HepG2 (cell line): Measurements from ENCODE around the gene ZFP37. TPM values are rescaled to one million over a fixed set of nuclear protein-coding genes. Genes with fewer than 3 reads are reported as not detected.

Experiments used
- FOXA1 ChIP-seq, 2 experiments: fragments of 450-650 bp in 1 of 2; sonication (generic) in 1 of 2; formaldehyde crosslinking in 1 of 2; IDR thresholded peaks; 2 replicates each; pipeline versions ENCODE4 v1.4.0 to v1.6.1; 2016 to 2020; ENCODE audit warnings: missing genetic modification reagents in 1 of 2
- FOXK1 ChIP-seq: sonication (generic); formaldehyde crosslinking; IDR thresholded peaks from 2 replicates; pipeline ENCODE4 v1.4.0; 2020; ENCODE audit warnings: low read depth, missing genetic modification reagents, borderline replicate concordance
- RAD51 ChIP-seq: fragments of 450-650 bp; IDR thresholded peaks from 2 replicates; pipeline ENCODE4 v1.6.1; 2016; ENCODE audit warnings: borderline replicate concordance
- RBFOX2 ChIP-seq: fragments of 200-400 bp; formaldehyde crosslinking; IDR thresholded peaks from 2 replicates; pipeline ENCODE4 v1.6.1; 2017; ENCODE audit warnings: low read depth, mild to moderate bottlenecking, low read length
- SIN3A ChIP-seq: IDR thresholded peaks from 2 replicates; pipeline ENCODE4 v1.6.1; 2011; ENCODE audit warnings: low read depth, mild to moderate bottlenecking, control low read depth, low read length, borderline replicate concordance
- SIX1 ChIP-seq: sonication (generic); formaldehyde crosslinking; IDR thresholded peaks from 2 replicates; pipeline ENCODE4 v1.4.0; 2020; ENCODE audit warnings: missing genetic modification reagents, borderline replicate concordance
- SPEN ChIP-seq: sonication (generic); formaldehyde crosslinking; IDR thresholded peaks from 2 replicates; pipeline ENCODE4 v1.5.1; 2020; ENCODE audit warnings: low read depth, mild to moderate bottlenecking, missing genetic modification reagents
- ZNF3 ChIP-seq: IDR thresholded peaks from 2 replicates; pipeline ENCODE4 v1.7.0; 2017; ENCODE audit warnings: inconsistent platforms
- ZNF430 ChIP-seq: sonication (generic); formaldehyde crosslinking; IDR thresholded peaks from 2 replicates; pipeline ENCODE4 v1.9.0; 2021; ENCODE audit warnings: mild to moderate bottlenecking, missing genetic modification reagents
- ZNF598 ChIP-seq: sonication (generic); formaldehyde crosslinking; IDR thresholded peaks from 2 replicates; pipeline ENCODE4 v1.5.1; 2020; ENCODE audit warnings: mild to moderate bottlenecking, missing genetic modification reagents, borderline replicate concordance
- ZSCAN25 ChIP-seq: sonication (generic); formaldehyde crosslinking; IDR thresholded peaks from 2 replicates; pipeline ENCODE4 v1.8.0; 2022; ENCODE audit warnings: mild to moderate bottlenecking, missing genetic modification reagents
- polyA plus RNA-seq, 8 experiments: library from polyadenylated mRNA; depleted of rRNA in 3 of 8; stranded (reverse) in 7 of 8; unstranded in 1 of 8; fragments of >200 nt; fragmentation: Illumina TruSeq in 4 of 8; extraction: Trizol in 4 of 8; gene quantifications; 2 replicates each; pipeline versions ENCODE4 v1.2.1 to v1.2.3, GENCODE V29; 2011 to 2016; ENCODE audit warnings: low read depth in 4 of 8, missing spikeins in 1 of 8, mixed read lengths in 1 of 8; ENCODE audit not compliant: insufficient read depth in 1 of 8
- total RNA-seq, 5 experiments: library from RNA; depleted of rRNA; stranded (reverse); fragments of >200 nt; fragmentation: Illumina TruSeq; extraction: Trizol; gene quantifications; 2 replicates each; pipeline ENCODE4 v1.2.3, GENCODE V29; 2016; ENCODE audit warnings: low read depth in 1 of 5
- TF ChIP-seq, protein P1 (sequence below), 2 experiments: fragments of 450-650 bp in 1 of 2; sonication (generic) in 1 of 2; formaldehyde crosslinking in 1 of 2; IDR thresholded peaks; 2 replicates each; pipeline versions ENCODE4 v1.6.1 to v1.8.0; 2016 to 2022; ENCODE audit warnings: antibody characterized with exemption in 1 of 2, mild to moderate bottlenecking in 1 of 2, missing genetic modification reagents in 1 of 2
- TF ChIP-seq, protein P2 (sequence below): sonication (generic); formaldehyde crosslinking; IDR thresholded peaks from 2 replicates; pipeline ENCODE4 v1.5.0; 2020; ENCODE audit warnings: mild to moderate bottlenecking, missing genetic modification reagents
- TF ChIP-seq, protein P3 (sequence below): sonication (generic); formaldehyde crosslinking; IDR thresholded peaks from 2 replicates; pipeline ENCODE4 v1.8.1; 2023; ENCODE audit warnings: mild to moderate bottlenecking, inconsistent platforms, moderate library complexity, missing genetic modification reagents, borderline replicate concordance
- TF ChIP-seq, protein P4 (sequence below): sonication (generic); formaldehyde crosslinking; IDR thresholded peaks from 2 replicates; pipeline ENCODE4 v1.4.0; 2020; ENCODE audit warnings: low read depth, mild to moderate bottlenecking, missing genetic modification reagents

ZFP37 gene
- total and polyA plus RNA-seq, 2 of the 13 experiments (the other 11 are each of a cell fraction or from before 2014, with no cell fraction given) = 1.1 to 3.7 TPM

DNA sequence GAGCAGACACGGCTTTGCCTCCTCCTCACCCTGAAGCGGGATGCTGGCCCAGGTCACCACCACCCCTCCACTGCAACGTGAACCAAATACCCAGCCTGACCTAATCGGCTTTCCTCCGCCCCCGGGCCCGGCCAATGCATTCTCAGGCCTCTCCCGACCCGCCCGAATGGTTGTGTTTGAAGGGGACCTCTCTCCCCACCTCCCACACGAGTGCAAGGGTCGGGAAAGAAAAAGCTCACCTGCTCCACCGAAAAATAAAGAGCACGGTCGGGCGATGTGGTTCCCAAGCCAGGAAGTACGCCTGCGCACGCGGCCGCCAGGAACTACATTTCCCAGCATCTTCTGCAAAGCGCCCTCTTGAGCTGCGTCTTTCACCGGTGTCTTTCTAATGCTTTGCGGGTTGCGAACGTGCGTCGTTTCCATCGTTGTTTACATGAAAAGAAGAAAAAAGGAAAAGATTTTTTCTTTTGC, 44.6 kb downstream of the ZFP37 start, which contains the start of gene ZNF883 (continued):
- TF ChIP-seq, protein P1, sequence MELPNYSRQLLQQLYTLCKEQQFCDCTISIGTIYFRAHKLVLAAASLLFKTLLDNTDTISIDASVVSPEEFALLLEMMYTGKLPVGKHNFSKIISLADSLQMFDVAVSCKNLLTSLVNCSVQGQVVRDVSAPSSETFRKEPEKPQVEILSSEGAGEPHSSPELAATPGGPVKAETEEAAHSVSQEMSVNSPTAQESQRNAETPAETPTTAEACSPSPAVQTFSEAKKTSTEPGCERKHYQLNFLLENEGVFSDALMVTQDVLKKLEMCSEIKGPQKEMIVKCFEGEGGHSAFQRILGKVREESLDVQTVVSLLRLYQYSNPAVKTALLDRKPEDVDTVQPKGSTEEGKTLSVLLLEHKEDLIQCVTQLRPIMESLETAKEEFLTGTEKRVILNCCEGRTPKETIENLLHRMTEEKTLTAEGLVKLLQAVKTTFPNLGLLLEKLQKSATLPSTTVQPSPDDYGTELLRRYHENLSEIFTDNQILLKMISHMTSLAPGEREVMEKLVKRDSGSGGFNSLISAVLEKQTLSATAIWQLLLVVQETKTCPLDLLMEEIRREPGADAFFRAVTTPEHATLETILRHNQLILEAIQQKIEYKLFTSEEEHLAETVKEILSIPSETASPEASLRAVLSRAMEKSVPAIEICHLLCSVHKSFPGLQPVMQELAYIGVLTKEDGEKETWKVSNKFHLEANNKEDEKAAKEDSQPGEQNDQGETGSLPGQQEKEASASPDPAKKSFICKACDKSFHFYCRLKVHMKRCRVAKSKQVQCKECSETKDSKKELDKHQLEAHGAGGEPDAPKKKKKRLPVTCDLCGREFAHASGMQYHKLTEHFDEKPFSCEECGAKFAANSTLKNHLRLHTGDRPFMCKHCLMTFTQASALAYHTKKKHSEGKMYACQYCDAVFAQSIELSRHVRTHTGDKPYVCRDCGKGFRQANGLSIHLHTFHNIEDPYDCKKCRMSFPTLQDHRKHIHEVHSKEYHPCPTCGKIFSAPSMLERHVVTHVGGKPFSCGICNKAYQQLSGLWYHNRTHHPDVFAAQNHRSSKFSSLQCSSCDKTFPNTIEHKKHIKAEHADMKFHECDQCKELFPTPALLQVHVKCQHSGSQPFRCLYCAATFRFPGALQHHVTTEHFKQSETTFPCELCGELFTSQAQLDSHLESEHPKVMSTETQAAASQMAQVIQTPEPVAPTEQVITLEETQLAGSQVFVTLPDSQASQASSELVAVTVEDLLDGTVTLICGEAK (IDR thresholded peaks at IDR 0.05) = no peak
- TF ChIP-seq, protein P1 (CRISPR knock-in tag; IDR thresholded peaks at IDR 0.05) = peak; percentile 53; the same call in 1 of the 2 replicates
- no peak for TF ChIP-seq ZSCAN25 (CRISPR knock-in tag)
- TF ChIP-seq, protein P2, sequence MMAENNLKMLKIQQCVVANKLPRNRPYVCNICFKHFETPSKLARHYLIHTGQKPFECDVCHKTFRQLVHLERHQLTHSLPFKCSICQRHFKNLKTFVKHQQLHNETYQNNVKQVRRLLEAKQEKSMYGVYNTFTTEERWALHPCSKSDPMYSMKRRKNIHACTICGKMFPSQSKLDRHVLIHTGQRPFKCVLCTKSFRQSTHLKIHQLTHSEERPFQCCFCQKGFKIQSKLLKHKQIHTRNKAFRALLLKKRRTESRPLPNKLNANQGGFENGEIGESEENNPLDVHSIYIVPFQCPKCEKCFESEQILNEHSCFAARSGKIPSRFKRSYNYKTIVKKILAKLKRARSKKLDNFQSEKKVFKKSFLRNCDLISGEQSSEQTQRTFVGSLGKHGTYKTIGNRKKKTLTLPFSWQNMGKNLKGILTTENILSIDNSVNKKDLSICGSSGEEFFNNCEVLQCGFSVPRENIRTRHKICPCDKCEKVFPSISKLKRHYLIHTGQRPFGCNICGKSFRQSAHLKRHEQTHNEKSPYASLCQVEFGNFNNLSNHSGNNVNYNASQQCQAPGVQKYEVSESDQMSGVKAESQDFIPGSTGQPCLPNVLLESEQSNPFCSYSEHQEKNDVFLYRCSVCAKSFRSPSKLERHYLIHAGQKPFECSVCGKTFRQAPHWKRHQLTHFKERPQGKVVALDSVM (CRISPR knock-in tag) = no peak
- TF ChIP-seq FOXK1 (CRISPR knock-in tag) = peak; percentile 40; the same call in 1 of the 2 replicates
- TF ChIP-seq FOXA1 (IDR thresholded peaks at IDR 0.05) = no peak
- peak; percentile 35; the same call in 1 of the 2 replicates for TF ChIP-seq FOXA1 (CRISPR knock-in tag; IDR thresholded peaks at IDR 0.05)
- TF ChIP-seq ZNF3 (CRISPR knock-in tag) = no peak
- TF ChIP-seq, protein P3, sequence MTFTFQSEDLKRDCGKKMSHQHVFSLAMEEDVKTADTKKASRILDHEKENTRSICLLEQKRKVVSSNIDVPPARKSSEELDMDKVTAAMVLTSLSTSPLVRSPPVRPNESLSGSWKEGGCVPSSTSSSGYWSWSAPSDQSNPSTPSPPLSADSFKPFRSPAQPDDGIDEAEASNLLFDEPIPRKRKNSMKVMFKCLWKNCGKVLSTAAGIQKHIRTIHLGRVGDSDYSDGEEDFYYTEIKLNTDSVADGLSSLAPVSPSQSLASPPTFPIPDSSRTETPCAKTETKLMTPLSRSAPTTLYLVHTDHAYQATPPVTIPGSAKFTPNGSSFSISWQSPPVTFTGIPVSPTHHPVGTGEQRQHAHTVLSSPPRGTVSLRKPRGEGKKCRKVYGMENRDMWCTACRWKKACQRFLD (CRISPR knock-in tag) = no peak
- peak; percentile 50; the same call in 1 of the 2 replicates for TF ChIP-seq SPEN (CRISPR knock-in tag)
- TF ChIP-seq, protein P4, sequence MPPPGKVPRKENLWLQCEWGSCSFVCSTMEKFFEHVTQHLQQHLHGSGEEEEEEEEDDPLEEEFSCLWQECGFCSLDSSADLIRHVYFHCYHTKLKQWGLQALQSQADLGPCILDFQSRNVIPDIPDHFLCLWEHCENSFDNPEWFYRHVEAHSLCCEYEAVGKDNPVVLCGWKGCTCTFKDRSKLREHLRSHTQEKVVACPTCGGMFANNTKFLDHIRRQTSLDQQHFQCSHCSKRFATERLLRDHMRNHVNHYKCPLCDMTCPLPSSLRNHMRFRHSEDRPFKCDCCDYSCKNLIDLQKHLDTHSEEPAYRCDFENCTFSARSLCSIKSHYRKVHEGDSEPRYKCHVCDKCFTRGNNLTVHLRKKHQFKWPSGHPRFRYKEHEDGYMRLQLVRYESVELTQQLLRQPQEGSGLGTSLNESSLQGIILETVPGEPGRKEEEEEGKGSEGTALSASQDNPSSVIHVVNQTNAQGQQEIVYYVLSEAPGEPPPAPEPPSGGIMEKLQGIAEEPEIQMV (CRISPR knock-in tag) = peak; percentile 66; the same call in 1 of the 2 replicates
- peak; percentile 87; the same call in 1 of the 2 replicates for TF ChIP-seq ZNF598 (CRISPR knock-in tag)
- TF ChIP-seq ZNF430 (CRISPR knock-in tag) = 0 out of 2 replicates have a peak, but pooled peaks have one; percentile 27
- TF ChIP-seq SIX1 (CRISPR knock-in tag) = no peak
- 0 out of 2 replicates have a peak, but pooled peaks have one; percentile 52 for TF ChIP-seq SIN3A
- TF ChIP-seq RBFOX2 = 0 out of 2 replicates have a peak, but pooled peaks have one; percentile 41
- no peak for TF ChIP-seq RAD51
